Mesenchymal stem cell (in vitro differentiated cells and primary cell): ENCODE measurements around the gene WNK4.

ENCODE experiments used
- DNase-seq: peaks from one replicate; pipeline ENCODE4 v3.0.0-alpha.2; 2013
- H2AFZ ChIP-seq: one replicate; pipeline ENCODE4 v1.6.1; 2013; ENCODE audit warnings: low read depth, mild to moderate bottlenecking, control low read depth, inconsistent platforms, low read length, moderate library complexity
- H2AK5ac ChIP-seq: 2 replicates; pipeline ENCODE4 v1.6.1; 2013; ENCODE audit warnings: low read length, moderate library complexity, mild to moderate bottlenecking, inconsistent platforms; ENCODE audit not compliant: severe bottlenecking
- H2BK120ac ChIP-seq: one replicate; pipeline ENCODE4 v1.6.1; 2013; ENCODE audit warnings: low read depth, mild to moderate bottlenecking, inconsistent platforms, low read length, moderate library complexity
- H2BK12ac ChIP-seq, 2 experiments: one replicate each; pipeline ENCODE4 v1.6.1; 2013; ENCODE audit warnings: inconsistent platforms in 2 of 2, low read length in 2 of 2, mild to moderate bottlenecking in 2 of 2, moderate library complexity in 2 of 2, control low read depth in 1 of 2
- H2BK15ac ChIP-seq: one replicate; pipeline ENCODE4 v1.6.1; 2013; ENCODE audit warnings: mild to moderate bottlenecking, low read depth, inconsistent platforms; ENCODE audit not compliant: poor library complexity, severe bottlenecking
- H2BK5ac ChIP-seq: 2 replicates; pipeline ENCODE4 v1.6.1; 2013; ENCODE audit warnings: low read depth, mild to moderate bottlenecking, low read length, control low read depth, inconsistent platforms; ENCODE audit not compliant: poor library complexity, severe bottlenecking
- H3K14ac ChIP-seq, 2 experiments: one replicate each; pipeline ENCODE4 v1.6.1; 2013; ENCODE audit warnings: inconsistent platforms in 2 of 2, low read length in 2 of 2, control low read depth in 1 of 2, mild to moderate bottlenecking in 1 of 2, moderate library complexity in 1 of 2
- H3K18ac ChIP-seq, 2 experiments: one replicate each; pipeline ENCODE4 v1.6.1; 2013; ENCODE audit warnings: inconsistent platforms in 2 of 2, low read length in 2 of 2, control low read depth in 1 of 2, low read depth in 1 of 2, mild to moderate bottlenecking in 1 of 2
- H3K23ac ChIP-seq, 2 experiments: one replicate each; pipeline ENCODE4 v1.6.1; 2013; ENCODE audit warnings: inconsistent platforms in 2 of 2, low read length in 2 of 2, mild to moderate bottlenecking in 2 of 2, moderate library complexity in 2 of 2, control low read depth in 1 of 2
- H3K27ac ChIP-seq: 2 replicates; pipeline ENCODE4 v1.5.1; 2013; ENCODE audit warnings: mild to moderate bottlenecking, moderate library complexity, low read length, control low read depth, inconsistent platforms; ENCODE audit not compliant: poor library complexity, severe bottlenecking
- H3K27me3 ChIP-seq, 2 experiments: 2 replicates each; pipeline versions ENCODE4 v1.6.1 to v1.7.0; 2013; ENCODE audit warnings: low read length in 2 of 2, mild to moderate bottlenecking in 2 of 2, moderate library complexity in 2 of 2, control low read depth in 1 of 2, inconsistent platforms in 1 of 2; ENCODE audit not compliant: control insufficient read depth in 1 of 2, insufficient read depth in 1 of 2
- H3K36me3 ChIP-seq, 2 experiments: 2 replicates each; pipeline versions ENCODE4 v1.6.1 to v1.7.0; 2013; ENCODE audit warnings: low read length in 2 of 2, control low read depth in 1 of 2, inconsistent platforms in 1 of 2, low read depth in 1 of 2, mild to moderate bottlenecking in 1 of 2; ENCODE audit not compliant: insufficient read depth in 2 of 2, control insufficient read depth in 1 of 2
- H3K4ac ChIP-seq, 2 experiments: one replicate each; pipeline ENCODE4 v1.6.1; 2013; ENCODE audit warnings: inconsistent platforms in 2 of 2, low read length in 2 of 2, mild to moderate bottlenecking in 2 of 2, moderate library complexity in 2 of 2, control low read depth in 1 of 2, low read depth in 1 of 2
- H3K4me1 ChIP-seq: 2 replicates; pipeline ENCODE4 v1.6.1; 2013; ENCODE audit warnings: low read depth, low read length, control low read depth; ENCODE audit not compliant: control insufficient read depth, insufficient read depth
- H3K4me2 ChIP-seq: 2 replicates; pipeline ENCODE4 v1.6.1; 2013; ENCODE audit warnings: low read length, mild to moderate bottlenecking, inconsistent platforms; ENCODE audit not compliant: poor library complexity, severe bottlenecking
- H3K4me3 ChIP-seq, 2 experiments: 2 replicates each; pipeline versions ENCODE4 v1.5.1 to v1.7.0; 2013; ENCODE audit warnings: low read length in 2 of 2, mild to moderate bottlenecking in 2 of 2, control low read depth in 1 of 2, low read depth in 1 of 2; ENCODE audit not compliant: insufficient read depth in 1 of 2
- H3K79me1 ChIP-seq: replicated peaks from 2 replicates; pipeline ENCODE4 v1.6.1; 2013; ENCODE audit warnings: mild to moderate bottlenecking, control low read depth, low read length, inconsistent platforms; ENCODE audit not compliant: poor library complexity, severe bottlenecking
- H3K9ac ChIP-seq: 2 replicates; pipeline ENCODE4 v1.7.0; 2013; ENCODE audit warnings: mild to moderate bottlenecking, low read length, moderate library complexity
- H3K9me3 ChIP-seq: 2 replicates; pipeline ENCODE4 v1.7.0; 2013; ENCODE audit warnings: mild to moderate bottlenecking, low read length; ENCODE audit not compliant: control insufficient read depth
- H4K8ac ChIP-seq: one replicate; pipeline ENCODE4 v1.6.1; 2013; ENCODE audit warnings: inconsistent platforms, mild to moderate bottlenecking, low read length, moderate library complexity
- H4K91ac ChIP-seq: one replicate; pipeline ENCODE4 v1.6.1; 2013; ENCODE audit warnings: mild to moderate bottlenecking, low read length, inconsistent platforms
- WGBS: methylation state at CpG from one replicate; pipeline ENCODE4 v1.1.7; 2013; ENCODE audit warnings: mixed read lengths; 5-methylcytosine and 5-hydroxymethylcytosine counted together

The WNK4 gene

DNA sequence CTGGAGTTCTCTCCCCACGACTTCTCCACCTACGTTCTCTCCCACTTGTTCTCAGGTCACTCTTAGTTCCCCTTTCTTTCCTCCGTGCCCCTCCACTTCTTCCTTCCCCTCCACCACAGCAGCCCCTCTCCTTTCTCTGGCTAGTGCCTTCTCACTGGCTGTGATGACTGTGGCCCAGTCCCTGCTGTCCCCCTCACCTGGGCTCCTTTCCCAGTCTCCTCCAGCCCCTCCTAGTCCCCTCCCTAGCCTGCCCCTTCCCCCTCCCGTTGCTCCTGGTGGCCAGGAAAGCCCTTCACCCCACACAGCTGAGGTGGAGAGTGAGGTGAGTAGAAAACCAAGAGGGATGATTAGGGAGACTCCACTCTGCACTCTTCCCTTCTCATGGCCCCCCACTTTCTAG is 14.7 kb downstream of the WNK4 start:
- no peak overlapping the region for H4K8ac ChIP-seq
- H3K4me1 ChIP-seq: peaks cover 19% of the 10 kb centered on the region
- H3K4ac ChIP-seq: no peak overlapping the region
- no peak overlapping the region for H2AFZ ChIP-seq
- H2AK5ac ChIP-seq: no peak overlapping the region
- peaks cover 18% of the 10 kb centered on the region for H3K79me1 ChIP-seq
- H2BK15ac ChIP-seq: no peak overlapping the region
- H3K14ac ChIP-seq: no peak overlapping the region
- no peak for DNase-seq
- H3K9ac ChIP-seq: no peak overlapping the region
- 94% methylated on average over 3 of the region's 4 CpGs for WGBS
- H3K27ac ChIP-seq: no peak overlapping the region
- H3K27me3 ChIP-seq: no peaks in the 10 kb centered on the region
- H2BK120ac ChIP-seq: no peak overlapping the region
- H3K36me3 ChIP-seq: peaks cover 15 to 31% of the 10 kb centered on the region in 2 experiments
- H3K9me3 ChIP-seq: no peaks in the 10 kb centered on the region
- H3K23ac ChIP-seq: peak overlapping the region in 1 of 2 experiments; percentile 23
- no peak overlapping the region for H3K4me3 ChIP-seq
- H4K91ac ChIP-seq: no peak overlapping the region
- H3K18ac ChIP-seq: no peak overlapping the region
- H2BK5ac ChIP-seq: no peak overlapping the region
- H2BK12ac ChIP-seq: no peak overlapping the region
- no peak overlapping the region for H3K4me2 ChIP-seq

DNA sequence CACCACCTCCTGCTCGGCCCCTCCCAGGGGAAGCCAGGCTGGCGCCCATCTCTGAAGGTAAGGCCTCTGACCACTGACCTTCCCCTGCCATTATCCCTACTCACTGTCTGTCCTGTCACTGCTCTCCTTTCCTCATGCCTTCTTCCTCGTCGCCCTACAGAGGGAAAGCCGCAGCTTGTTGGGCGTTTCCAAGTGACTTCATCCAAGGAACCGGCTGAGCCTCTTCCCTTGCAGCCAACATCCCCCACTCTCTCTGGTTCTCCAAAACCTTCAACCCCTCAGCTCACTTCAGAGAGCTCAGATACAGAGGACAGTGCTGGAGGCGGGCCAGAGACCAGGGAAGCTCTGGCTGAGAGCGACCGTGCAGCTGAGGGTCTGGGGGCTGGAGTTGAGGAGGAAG is 15.1 kb downstream of the WNK4 start:
- 96% methylated on average over 10 of the region's 10 CpGs for WGBS
- H3K4me1 ChIP-seq: peaks cover 19% of the 10 kb centered on the region
- H2BK5ac ChIP-seq: no peak overlapping the region
- no peak overlapping the region for H4K8ac ChIP-seq
- no peak overlapping the region for H3K9ac ChIP-seq
- no peak overlapping the region for H3K4ac ChIP-seq
- no peak overlapping the region for H4K91ac ChIP-seq
- peaks cover 18% of the 10 kb centered on the region for H3K79me1 ChIP-seq
- no peak overlapping the region for H3K14ac ChIP-seq
- H2BK12ac ChIP-seq: no peak overlapping the region
- no peaks in the 10 kb centered on the region for H3K27me3 ChIP-seq
- H2AK5ac ChIP-seq: no peak overlapping the region
- H2BK15ac ChIP-seq: no peak overlapping the region
- no peak overlapping the region for H3K23ac ChIP-seq
- H3K4me3 ChIP-seq: no peak overlapping the region
- no peak overlapping the region for H3K18ac ChIP-seq
- DNase-seq: no peak
- H2BK120ac ChIP-seq: no peak overlapping the region
- H3K36me3 ChIP-seq: peaks cover 15 to 29% of the 10 kb centered on the region in 2 experiments
- no peak overlapping the region for H3K4me2 ChIP-seq
- H2AFZ ChIP-seq: no peak overlapping the region
- no peaks in the 10 kb centered on the region for H3K9me3 ChIP-seq
- H3K27ac ChIP-seq: no peak overlapping the region

DNA sequence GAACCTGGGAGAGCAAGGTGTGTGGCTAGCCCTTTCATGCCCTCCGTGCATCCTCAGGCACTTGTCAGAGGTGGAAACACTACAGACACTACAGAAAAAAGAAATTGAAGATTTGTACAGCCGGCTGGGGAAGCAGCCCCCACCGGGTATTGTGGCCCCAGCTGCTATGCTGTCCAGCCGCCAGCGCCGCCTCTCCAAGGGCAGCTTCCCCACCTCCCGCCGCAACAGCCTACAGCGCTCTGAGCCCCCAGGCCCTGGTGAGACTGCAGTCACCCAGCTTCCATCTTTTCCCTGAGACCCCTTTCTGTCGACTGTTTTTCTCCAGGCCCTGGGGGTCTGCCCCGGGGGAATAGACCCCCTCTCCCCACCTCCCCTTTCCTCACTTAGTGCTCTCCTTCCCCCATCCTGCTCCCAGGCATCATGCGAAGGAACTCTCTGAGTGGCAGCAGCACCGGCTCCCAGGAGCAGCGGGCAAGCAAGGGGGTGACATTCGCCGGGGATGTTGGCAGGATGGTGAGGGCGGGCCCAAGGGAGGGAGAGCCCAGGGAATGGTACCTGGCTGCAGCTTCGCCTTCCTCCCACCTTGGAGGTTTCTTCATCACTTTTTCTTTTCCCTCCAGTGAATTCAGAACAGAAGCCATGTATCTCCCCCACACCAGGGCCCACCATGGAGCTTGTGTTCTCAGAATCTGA is 15.8 kb downstream of the WNK4 start:
- Histone ChIP-seq H3K18ac (no peak overlapping the region), H3K14ac (no peak overlapping the region), H2BK12ac (no peak overlapping the region), H4K91ac (no peak overlapping the region), H3K27me3 (no peaks in the 10 kb centered on the region), H3K9me3 (no peaks in the 10 kb centered on the region), H3K9ac (no peak overlapping the region), H3K4me1 (peaks cover 19% of the 10 kb centered on the region), H3K4me2 (no peak overlapping the region), H3K79me1 (peaks cover 18% of the 10 kb centered on the region), H2BK120ac (no peak overlapping the region), H2AK5ac (no peak overlapping the region), H3K27ac (no peak overlapping the region), H2BK15ac (no peak overlapping the region), H3K23ac (no peak overlapping the region), H3K4me3 (no peak overlapping the region), H3K36me3 (peaks cover 15 to 24% of the 10 kb centered on the region in 2 experiments), H2BK5ac (no peak overlapping the region), H3K4ac (no peak overlapping the region), H4K8ac (no peak overlapping the region), H2AFZ (no peak overlapping the region)
- DNase-seq: no peak
- WGBS: 99% methylated on average over 18 of the region's 18 CpGs

DNA sequence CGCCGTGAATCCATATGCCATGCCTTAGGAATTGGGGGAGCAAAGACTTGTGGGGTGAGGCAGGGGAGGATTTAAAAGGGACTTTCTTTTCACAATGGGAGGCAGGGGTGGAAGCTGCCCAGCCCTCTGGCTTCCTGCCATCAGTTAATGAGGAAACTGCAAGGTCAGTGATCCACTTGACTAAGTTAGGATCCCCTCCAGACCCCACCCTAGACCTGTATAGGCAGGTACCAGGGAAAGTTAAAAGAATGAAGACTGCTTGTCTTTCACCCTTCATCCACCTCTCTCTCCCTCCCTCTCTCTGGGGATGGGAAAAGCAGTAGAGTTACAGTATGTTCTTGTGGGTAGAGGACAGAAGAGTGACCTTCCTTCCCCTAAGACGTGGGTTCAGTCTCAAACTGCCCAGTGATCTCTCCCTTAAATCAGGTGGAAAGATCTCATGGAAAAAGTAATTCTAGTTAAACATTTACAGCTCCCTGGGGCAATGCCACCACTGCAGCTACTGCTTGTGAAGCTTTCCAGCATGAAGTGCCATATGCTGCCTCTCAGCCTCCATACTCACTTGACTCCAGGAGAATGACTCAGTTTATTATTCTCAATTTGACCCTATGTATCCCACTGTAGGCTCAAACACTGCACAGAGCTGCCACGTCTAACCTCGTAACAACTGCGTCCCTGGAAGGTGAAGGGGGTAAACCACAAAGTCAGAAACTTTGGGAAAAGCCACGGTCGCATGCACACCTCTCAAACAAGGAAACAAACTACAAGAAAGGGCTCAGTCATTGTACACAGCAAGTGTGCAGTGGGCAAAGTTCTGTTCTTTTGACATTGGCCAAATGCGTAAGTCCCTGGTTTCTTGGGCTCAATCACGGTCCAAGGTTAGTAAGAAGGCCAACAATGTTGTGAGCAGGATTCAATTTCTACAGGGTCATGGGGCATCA is 16.9 kb downstream of the WNK4 start:
- Histone ChIP-seq H4K8ac (peak overlapping the region; percentile 19), H2BK120ac (no peak overlapping the region), H3K27ac (no peak overlapping the region), H3K9ac (peak overlapping the region; percentile 96), H3K4me3 (peak overlapping the region; percentile 31 to 99), H3K23ac (no peak overlapping the region), H3K18ac (no peak overlapping the region), H3K9me3 (no peaks in the 10 kb centered on the region), H3K36me3 (peaks cover 15 to 24% of the 10 kb centered on the region in 2 experiments), H3K27me3 (no peaks in the 10 kb centered on the region), H3K4me1 (peaks cover 19% of the 10 kb centered on the region), H3K79me1 (peaks cover 18% of the 10 kb centered on the region), H2BK15ac (no peak overlapping the region), H3K4me2 (peak overlapping the region; percentile 81), H2BK5ac (no peak overlapping the region), H3K14ac (no peak overlapping the region), H2BK12ac (no peak overlapping the region), H2AK5ac (no peak overlapping the region), H4K91ac (no peak overlapping the region), H3K4ac (peak overlapping the region in 1 of 2 experiments; percentile 77), H2AFZ (no peak overlapping the region)
- no peak for DNase-seq
- WGBS: 94% methylated on average over 10 of the region's 10 CpGs
